Activated T-cell treated with anti-CD3 and anti-CD28 coated beads for 4 hours (primary cell): ENCODE results near the gene RPL13.
"Not testable (repeated sequence)": the region's sequence is repeated elsewhere in the genome, so short reads cannot be mapped to it uniquely, and the experiment has no call there.

Experiments
- DNase-seq: peaks from one replicate; pipeline ENCODE4 v3.0.0-alpha.2; 2020

Gene RPL13

DNA sequence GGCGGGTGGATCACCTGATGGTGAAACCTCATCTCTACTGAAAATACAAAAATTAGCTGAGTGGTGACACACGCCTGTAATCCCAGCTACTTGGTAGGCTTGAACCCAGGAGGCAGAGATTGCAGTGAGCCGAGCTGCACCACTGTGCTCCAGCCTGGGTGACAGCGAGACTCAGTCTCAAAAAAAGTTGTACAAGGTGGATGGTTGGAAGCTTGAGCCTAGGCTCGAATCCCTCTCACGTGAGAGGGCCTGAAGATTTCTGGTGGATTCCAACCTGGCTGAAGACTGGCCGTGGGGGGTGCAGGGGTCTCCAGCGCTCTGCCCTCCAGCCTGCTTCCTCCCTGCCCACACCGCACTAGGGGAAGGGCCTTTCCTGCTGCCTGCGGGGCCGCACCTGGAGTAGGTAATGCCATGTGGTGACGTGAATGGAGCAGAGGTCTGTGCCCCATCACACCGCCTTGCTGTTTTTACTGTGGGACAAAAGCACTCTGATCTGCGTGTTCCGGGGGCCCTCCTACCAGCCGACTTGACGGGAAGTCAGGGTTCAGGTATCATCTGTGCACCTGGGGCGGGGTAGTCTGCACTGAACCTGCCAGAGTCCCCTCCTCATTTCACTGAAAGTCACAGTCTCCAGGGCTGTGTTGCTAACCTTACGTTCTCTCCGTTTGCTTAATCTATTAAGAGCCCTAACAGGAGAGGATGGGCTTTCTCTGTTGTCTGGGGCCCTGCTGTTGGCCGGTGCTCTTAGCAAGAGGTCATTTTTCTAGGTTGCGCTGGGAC is 4.2 kb downstream of the RPL13 start:
- no peak for DNase-seq

GRCh38 chr16:89565256-89565505 is 4.7 kb downstream of the RPL13 start:
- no peak for DNase-seq

DNA sequence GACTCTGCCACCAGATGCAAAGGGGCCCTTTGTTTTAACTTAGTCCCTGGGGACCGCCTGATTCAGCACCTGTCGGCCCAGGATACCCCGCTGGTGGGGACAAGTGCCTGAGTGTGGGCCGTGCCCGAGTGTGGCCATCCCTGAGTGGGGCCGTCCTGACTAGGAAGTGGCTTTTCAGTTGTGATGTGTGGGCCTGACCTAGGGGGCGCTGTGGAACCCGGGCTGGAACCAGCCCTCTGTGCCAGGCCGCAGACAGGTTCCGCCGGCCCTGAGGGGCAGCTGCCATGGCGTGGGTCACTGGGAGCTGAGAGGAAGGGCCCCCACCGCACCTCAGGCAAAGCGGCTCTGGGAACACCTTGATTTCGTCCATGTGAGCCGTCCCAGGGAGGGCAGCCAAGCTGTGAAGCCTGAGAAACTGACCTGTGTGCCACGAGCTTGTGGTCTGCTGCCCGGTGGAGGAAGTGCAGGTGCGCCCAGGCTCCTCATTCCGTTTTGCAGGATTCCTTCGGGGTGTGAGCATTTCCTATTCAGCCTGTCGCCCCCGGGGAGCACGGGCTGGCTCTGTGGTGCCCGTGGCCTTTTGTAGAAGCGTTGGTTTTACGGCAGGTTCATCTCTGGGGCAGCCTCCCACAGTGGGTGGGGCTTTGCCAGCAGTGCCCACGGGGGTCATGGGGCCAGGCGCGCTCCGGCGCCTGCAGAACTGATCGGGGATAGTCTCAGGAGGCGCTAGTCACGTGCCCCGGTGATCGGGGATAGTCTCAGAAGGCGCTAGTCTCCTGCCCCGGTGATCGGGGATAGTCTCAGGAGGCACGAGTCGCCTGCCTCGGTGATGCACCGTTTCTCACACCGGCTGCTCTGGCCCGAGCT is 5.3 kb downstream of the RPL13 start:
- peak; percentile 26 for DNase-seq

- no peak for DNase-seq
Measured at GRCh38 chr16:89567656-89568594, 7.4 kb downstream of the RPL13 start.

DNA sequence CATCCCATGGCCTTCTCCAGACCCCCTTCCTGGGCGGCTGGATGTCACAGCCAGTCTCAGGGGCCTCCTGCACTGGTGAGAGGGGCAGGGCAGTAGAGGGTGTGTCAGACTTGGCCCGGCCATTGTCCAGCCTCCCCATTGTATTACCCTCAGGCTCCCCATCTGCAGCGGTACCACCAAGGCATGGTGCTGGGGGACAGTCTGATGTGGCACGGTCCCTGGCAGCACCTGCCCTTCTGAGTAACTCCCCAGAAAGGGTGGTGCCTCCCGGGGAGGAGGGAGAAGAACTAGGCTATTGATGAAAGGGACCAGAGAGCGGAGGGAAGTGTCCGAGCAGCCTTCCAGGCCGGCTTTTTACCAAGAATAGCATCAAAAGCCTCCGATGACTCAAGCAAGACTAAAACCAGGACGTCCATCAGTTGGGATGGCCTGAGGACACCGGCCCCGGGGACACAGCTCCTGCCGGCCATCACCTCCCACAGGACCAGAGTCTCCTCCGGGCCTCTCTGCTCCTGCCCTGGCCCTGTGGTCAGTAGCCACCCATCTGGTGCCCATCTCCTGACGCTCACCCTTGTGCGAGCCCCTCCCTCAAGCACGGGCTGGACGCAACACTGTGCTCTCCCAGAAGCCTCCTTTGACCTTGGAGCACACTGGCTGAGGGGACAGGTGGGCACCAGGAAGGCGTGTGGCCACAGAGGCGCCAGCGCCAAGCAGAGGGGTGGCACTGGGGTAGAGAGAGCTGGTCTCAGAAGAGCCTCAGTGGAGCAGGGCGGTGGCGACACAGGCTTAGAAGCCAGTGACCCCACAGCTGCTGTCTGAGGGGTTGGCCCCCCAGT is 9.2 kb downstream of the RPL13 start:
- no peak for DNase-seq

DNA sequence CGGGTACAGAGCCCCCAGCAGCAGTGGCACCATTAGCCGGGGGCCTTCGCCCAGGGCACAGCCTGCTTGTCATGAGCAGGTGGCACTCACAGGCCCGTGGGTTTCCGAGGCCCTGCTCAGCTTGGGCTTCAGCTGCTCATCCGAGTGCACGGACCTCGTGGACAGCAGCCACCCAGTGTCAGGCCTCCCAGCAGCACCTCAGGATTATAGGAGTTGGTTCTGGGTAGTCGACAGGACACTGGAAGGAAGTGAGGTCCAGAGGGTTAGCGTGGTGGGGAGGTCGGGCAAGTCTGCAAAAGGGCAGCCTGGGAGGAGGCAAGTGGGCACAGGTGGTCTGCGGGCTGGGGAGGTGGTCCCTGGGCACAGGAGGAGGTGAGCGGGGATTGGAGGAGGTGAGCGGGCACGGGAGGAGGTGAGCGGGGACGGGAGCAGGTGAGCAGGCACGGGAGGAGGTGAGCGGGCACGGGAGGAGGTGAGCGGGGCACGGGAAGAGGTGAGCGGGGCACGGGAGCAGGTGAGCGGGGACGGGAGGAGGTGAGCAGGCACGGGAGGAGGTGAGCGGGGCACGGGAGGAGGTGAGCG is 10.0 kb downstream of the RPL13 start:
- DNase-seq, result no peak

DNA sequence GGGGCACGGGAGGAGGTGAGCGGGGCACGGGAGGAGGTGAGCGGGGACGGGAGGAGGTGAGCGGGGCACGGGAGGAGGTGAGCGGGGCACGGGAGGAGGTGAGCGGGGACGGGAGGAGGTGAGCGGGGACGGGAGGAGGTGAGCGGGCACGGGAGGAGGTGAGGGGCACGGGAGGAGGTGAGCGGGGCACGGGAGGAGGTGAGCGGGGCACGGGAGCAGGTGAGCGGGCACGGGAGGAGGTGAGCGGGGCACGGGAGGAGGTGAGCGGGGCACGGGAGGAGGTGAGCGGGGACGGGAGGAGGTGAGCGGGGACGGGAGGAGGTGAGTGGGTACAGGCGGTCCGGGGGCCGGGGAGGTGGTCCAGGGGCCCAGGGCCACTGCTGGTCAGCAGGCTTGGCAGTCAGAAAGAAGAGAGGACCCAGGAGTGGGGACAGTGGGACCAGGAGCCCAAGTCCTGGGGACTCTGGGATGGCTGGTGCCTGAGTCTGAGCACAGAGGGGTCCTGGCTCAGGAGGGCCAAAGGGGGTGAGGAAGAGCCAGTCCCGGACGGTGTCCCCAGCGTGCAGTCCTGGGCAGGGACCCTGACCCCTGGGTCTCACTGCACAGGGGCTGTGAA is 10.6 kb downstream of the RPL13 start:
- not testable (repeated sequence) for DNase-seq

DNA sequence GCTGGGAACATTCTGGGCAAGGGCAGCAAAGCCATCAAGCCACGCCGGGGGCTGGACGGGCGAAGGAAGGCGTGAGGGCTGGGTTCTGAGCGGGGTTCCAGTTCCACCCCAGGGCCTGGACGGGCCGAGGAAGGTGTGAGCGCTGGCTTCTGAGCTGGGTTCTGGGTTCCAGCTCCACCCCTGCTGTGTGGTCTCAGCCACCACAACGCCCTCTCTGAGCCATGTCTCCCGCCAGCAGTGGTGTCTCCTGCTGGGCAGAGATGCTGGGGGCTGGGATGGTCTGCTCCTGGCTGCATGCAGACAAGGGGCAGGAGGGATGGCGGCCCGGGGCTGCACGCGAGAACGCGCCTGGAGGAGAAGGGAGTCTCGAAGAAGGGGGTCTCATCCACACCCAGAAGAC is 11.2 kb downstream of the RPL13 start:
- DNase-seq, result no peak

GRCh38 chr16:89572073-89572484 is 11.6 kb downstream of the RPL13 start:
- no peak for DNase-seq

DNA sequence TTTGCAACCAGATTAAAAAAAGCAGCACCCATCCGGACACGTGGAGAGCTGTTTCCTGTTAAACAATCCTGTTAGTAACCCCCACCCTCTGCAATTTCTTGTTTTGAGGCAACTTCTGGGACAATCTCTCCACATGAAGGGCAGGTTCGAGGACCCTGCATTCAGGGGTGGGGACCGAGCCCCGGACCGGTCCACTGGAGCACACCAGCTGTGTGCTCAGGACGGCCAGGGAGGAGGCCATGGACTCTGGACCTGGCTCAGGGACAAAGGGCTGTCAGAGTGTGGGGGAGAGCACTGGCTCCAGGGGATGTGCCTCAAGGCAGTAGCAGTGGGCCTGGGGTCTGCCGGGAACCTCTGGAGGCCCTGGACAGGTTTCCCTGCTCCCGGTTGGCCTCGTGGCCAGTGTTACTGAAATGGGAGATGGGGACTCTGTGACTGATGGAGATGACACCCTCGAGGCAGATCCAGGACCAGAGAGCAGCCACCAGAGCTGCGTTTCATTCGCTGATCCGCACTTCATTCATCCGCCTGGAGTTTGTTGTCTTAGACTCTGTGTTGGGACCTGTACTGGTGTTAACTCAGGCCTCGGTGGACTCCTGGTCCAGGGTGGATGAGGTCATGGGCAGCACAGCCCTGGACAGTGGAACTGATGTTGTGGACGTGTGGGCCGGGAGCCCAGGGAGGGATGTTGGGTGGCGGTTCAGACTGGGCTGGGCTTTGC is 12.2 kb downstream of the RPL13 start:
- DNase-seq, result no peak

DNA sequence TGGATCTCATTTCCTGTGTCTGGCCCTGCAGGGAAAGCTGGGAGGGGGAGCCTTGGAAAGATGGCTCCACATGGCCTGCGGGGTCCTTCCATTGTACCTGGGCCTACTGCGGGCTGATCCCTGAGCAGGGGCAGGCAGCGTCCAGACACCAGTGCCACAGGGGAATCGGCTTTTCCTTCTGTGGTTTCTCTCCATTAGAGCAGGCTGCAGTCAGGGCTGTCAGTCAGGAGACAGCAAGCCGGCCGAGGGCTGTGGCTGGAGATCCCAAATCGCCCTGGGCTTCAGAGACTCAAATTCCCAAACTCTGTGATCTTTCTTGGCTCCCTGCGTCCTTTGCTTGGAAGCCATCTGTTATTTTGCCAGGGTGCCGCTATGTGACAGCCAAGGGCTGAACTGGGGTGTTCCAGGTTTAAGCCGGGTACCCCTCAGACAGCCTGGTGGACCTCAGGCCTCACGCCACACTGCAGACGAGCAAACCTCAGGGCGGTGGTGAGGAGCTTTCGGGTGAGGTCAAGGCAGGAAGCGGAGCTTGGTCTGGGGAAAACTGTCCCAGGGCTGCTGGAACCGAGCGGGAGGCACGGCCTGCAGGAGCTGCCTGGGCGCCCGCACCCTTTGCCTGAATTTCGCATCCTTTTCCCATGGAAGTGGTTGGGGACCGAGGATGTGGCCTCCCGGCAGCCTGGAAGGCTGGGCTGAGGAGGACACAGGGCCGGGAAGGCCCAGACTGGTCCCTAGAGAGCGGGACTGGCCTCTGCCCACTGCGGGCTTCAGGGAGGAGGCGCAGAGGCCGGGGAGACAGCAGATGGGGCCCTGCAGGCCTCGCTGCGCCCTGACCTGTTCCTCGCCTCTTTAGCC is 13.6 kb downstream of the RPL13 start:
- no peak for DNase-seq

DNA sequence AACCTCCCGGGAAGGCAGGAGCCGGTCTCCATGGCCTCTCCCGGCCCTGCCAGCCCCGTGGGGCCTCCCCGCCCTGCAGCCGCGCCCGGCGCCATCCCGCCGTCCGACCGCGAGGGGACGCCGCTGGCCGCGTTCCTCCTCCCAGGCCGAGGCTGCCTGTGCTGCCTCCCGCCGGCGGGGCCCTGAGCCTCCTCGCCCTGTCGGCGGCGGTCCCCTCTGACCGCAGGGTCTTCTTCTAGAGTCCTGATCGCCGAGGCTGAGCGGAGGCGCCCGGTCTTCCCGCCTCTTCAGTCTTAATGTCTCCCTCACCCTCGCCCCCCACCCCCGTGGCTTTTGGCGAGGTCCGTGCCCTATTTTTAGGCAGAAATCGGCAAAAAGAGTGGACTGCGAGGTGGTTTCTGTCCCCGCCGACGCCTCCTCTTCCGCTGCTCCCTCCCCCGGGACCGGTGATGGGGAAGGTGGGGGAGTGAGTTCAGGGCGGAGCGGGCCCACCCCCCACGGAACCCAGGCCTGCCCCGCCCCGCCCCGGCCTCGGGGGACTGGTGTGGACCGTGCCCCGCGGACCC is 14.3 kb downstream of the RPL13 start:
- no peak for DNase-seq

GRCh38 chr16:89575247-89576152 is 15.0 kb downstream of the RPL13 start, which contains the start of gene CPNE7:
Gene CPNE7, plus strand, starts transcription at chr16:89575758. Its CDS starts 140 bp downstream, at chr16:89575898.
- DNase-seq, result no peak

GRCh38 chr16:89576153-89577054 is 15.9 kb downstream of the RPL13 start:
- DNase-seq, result no peak

DNA sequence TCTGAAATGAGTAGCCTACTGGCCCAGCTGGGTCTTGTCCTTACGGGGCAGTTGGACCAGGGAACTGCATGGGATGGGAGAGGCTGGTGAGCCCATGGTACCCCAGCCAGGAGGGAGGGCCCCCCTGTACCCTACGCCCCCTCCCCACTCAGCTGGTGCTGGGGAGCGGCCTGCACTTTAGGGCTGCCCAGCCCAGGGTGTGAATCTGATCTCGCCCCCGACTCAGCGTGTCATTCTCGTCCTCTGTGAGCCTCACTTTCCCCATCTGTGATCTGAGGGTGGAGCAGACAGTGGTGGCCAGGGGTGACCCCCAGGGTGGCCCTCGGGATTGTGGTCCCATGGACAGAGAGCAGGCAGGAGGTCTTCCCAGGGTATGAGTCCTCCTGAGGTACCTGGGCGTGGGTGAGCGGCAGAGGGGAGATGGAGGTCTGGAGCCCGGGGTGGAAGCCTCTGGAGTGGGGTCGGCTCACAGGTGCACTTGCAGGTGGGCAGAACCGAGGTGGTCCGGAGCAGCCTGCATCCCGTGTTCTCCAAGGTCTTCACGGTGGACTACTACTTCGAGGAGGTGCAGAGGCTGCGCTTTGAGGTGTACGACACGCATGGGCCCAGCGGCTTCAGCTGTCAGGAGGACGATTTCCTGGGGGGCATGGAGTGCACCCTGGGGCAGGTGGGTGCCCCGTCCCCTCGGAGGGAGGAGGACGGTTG is 16.7 kb downstream of the RPL13 start:
- DNase-seq, result no peak

- no peak for DNase-seq
Measured at GRCh38 chr16:89579351-89579750, 18.9 kb downstream of the RPL13 start.
